AG04449 (cell line): ENCODE measurements around the gene LCE1D.

Source experiments
- CTCF ChIA-PET: fragments of 350-600 bp; formaldehyde crosslinking; extraction: SDS; loops from one replicate; lab custom pipeline; 2021; ENCODE audit warnings: antibody characterized with exemption; lab: Yijun Ruan, JAX
- POLR2A ChIA-PET: fragments of 400-600, 350-600 bp; formaldehyde crosslinking; extraction: SDS; loops from one replicate; lab custom pipeline; 2020; ENCODE audit warnings: antibody characterized with exemption, inconsistent platforms; lab: Yijun Ruan, JAX
- DNase-seq: peaks from one replicate; pipeline ENCODE4 v3.0.0-alpha.2; 2010; ENCODE audit warnings: low read depth, low spot score
- H3K4me3 ChIP-seq: 2 replicates; pipeline ENCODE4 v1.5.1; 2011; ENCODE audit warnings: low read depth, mild to moderate bottlenecking, control low read depth, low read length
- CTCF ChIP-seq: IDR thresholded peaks from one replicate; pipeline ENCODE4 v1.5.1; 2011; ENCODE audit warnings: mild to moderate bottlenecking, moderate library complexity, low read length, control low read depth, inconsistent platforms; ENCODE audit not compliant: insufficient read depth; ENCODE audit errors: missing control alignments

LCE1D gene

GRCh38 chr1:152801333-152801732, 4.8 kb downstream of the LCE1D start:
- POLR2A ChIA-PET, result no interaction called here
- CTCF ChIA-PET, result no interaction called here
- TF ChIP-seq CTCF, result no peak
- no peak overlapping the region for H3K4me3 ChIP-seq
- no peak for DNase-seq

- ChIA-PET CTCF (interaction anchor here (0.7 kb wide), 1 partner anchor 17 kb away, joined by 3 read pairs; no protein-coding TSS in a partner anchor), POLR2A (no interaction called here)
- H3K4me3 ChIP-seq, result no peak within 1 kb of the TSS
- no peak for DNase-seq
- no peak for TF ChIP-seq CTCF
Measured at GRCh38 chr1:152806576-152806975, 10.1 kb downstream of the LCE1D start, which contains the start of gene LCE1C. TSS of gene LCE1C (minus strand) at chr1:152806651. CDS start at chr1:152805478, 1,173 bp downstream.

- H3K4me3 ChIP-seq, result no peak overlapping the region
- no peak for TF ChIP-seq CTCF
- ChIA-PET CTCF (no interaction called here), POLR2A (no interaction called here)
- DNase-seq, result no peak
Measured at GRCh38 chr1:152811050-152811449, 14.5 kb downstream of the LCE1D start.

GRCh38 chr1:152811671-152812070, 15.2 kb downstream of the LCE1D start, which contains the start of gene LCE1B:
TSS of gene LCE1B (plus strand) at chr1:152811971. CDS start at chr1:152812447, 476 bp downstream.
- ChIA-PET POLR2A (no interaction called here), CTCF (no interaction called here)

GRCh38 chr1:152817309-152817708, 20.8 kb downstream of the LCE1D start:
- DNase-seq, result no peak
- no peak overlapping the region for H3K4me3 ChIP-seq
- POLR2A ChIA-PET, result no interaction called here
- no peak for TF ChIP-seq CTCF
- CTCF ChIA-PET, result no interaction called here

More at GRCh38 chr1:152811671-152812070, 15.2 kb downstream of the LCE1D start, which contains the start of gene LCE1B:
- H3K4me3 ChIP-seq, result no peak within 1 kb of the TSS
- no peak for TF ChIP-seq CTCF
- no peak for DNase-seq

- POLR2A ChIA-PET, result no interaction called here
- no peak for DNase-seq
- TF ChIP-seq CTCF, result no peak
- no peak overlapping the region for H3K4me3 ChIP-seq
- CTCF ChIA-PET, result interaction anchor here (0.7 kb wide), 1 partner anchor 16 kb away, joined by 3 read pairs; no protein-coding TSS in a partner anchor
Measured at GRCh38 chr1:152823294-152823693, 26.8 kb downstream of the LCE1D start.
